ENCODE results near the gene EPS15. TPM values are rescaled to one million over a fixed set of nuclear protein-coding genes. Genes with fewer than 3 reads are reported as not detected.

EPS15 gene
- total and polyA plus RNA-seq, 10 of the 15 experiments (the other 5 are each of a cell fraction or from before 2014, with no cell fraction given): 24.7 to 87.8 (median 56.3) TPM

GRCh38 chr1:51369171-51369570, 149.9 kb downstream of the EPS15 start (continued):
- TF ChIP-seq, protein P1, sequence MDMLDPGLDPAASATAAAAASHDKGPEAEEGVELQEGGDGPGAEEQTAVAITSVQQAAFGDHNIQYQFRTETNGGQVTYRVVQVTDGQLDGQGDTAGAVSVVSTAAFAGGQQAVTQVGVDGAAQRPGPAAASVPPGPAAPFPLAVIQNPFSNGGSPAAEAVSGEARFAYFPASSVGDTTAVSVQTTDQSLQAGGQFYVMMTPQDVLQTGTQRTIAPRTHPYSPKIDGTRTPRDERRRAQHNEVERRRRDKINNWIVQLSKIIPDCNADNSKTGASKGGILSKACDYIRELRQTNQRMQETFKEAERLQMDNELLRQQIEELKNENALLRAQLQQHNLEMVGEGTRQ (IDR thresholded peaks at IDR 0.05; ENCODE audit: borderline replicate concordance, low read depth, low read length): no peak
- TF ChIP-seq RUNX3 (IDR thresholded peaks at IDR 0.05; ENCODE audit: low read length): no peak

DNA sequence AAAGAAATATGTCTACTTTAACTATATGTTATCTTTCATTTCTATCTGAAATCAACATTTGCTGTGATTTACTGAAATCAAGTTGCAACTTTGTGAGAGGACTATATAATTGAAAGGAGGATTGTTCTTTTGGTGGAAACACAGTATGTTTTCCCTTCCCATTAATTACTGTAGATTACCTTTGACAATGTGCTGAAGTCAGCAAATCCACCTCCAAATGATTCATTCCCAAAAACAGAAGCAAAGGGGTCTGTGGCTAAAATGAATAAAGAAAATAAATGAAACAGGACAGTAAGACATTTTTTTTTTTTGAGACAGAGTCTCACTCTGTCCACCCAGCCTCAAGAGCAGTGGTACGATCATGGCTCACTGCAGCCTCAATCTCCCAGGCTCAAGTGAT, 153.3 kb downstream of the EPS15 start:
- in situ Hi-C loops (cut with MboI): no loop called here
- Histone ChIP-seq H3K27ac (ENCODE audit: control insufficient read depth, insufficient read depth) (no peak overlapping the region), H3K9me3 (replicated peaks; ENCODE audit: control insufficient read depth, insufficient read depth, low read length) (no peaks in the 10 kb centered on the region), H3K27me3 (replicated peaks in 1 of 2; ENCODE audit: control insufficient read depth in 2 of 2, insufficient read depth in 2 of 2, low read length in 1 of 2) (no peaks in the 10 kb centered on the region), H3K36me3 (ENCODE audit: control insufficient read depth in 2 of 2, insufficient read depth in 2 of 2, low read length in 1 of 2) (peaks cover 0 to 23% of the 10 kb centered on the region in 2 experiments; a peak in 3 of 4 replicates), H3K9ac (ENCODE audit: control insufficient read depth, insufficient read depth, low read length) (no peak overlapping the region), H4K20me1 (ENCODE audit: control insufficient read depth, insufficient read depth) (no peaks in the 10 kb centered on the region), H3K4me3 (no peak overlapping the region), H2AFZ (ENCODE audit: control insufficient read depth, low read depth, low read length) (no peak overlapping the region), H3K4me2 (ENCODE audit: control insufficient read depth, insufficient read depth) (no peak overlapping the region), H3K79me2 (ENCODE audit: control insufficient read depth, insufficient read depth, low read length) (no peaks in the 10 kb centered on the region), H3K4me1 (ENCODE audit: control insufficient read depth, insufficient read depth, low read length) (no peaks in the 10 kb centered on the region)
- intact Hi-C loops (cut with micrococcal nuclease; ENCODE audit: unreplicated experiment): no loop called here
- no peak for ATAC-seq
- BruUV-seq (replicated peaks): no TSS peak
- TF ChIP-seq BHLHE40 (IDR thresholded peaks at IDR 0.05; ENCODE audit: borderline replicate concordance in 1 of 2, low read depth in 2 of 2, low read length in 1 of 2) (no peak), EP300 (IDR thresholded peaks at IDR 0.05; ENCODE audit: borderline replicate concordance in 1 of 2, control insufficient read depth in 1 of 2, low read depth in 2 of 2, low read length in 2 of 2) (no peak)
- 100% methylated on average over 1 of the region's 1 CpG for WGBS (ENCODE audit: insufficient coverage, insufficient replicate concordance, low lambda C conversion rate, missing lambda C conversion rate)
- ChIA-PET CTCF (no interaction called here), POLR2A (no interaction called here), RAD21 (ENCODE audit: unreplicated experiment) (no interaction called here), SMC1A (ENCODE audit: uncharacterized antibody, unreplicated experiment) (no interaction called here)
- no peak for FAIRE-seq
- DNase-seq (ENCODE audit: low read depth, low spot score): no peak
